HCT116 (cell line): ENCODE data around the gene SVEP1.

Source experiments
- EZH2 ChIP-seq: fragments of 200-600 bp; sonication (generic); IDR thresholded peaks from 2 replicates; pipeline ENCODE4 v1.6.1; 2017; ENCODE audit warnings: antibody characterized with exemption, mixed run types
- FOSL1 ChIP-seq: IDR thresholded peaks from 2 replicates; pipeline ENCODE4 v1.6.1; 2012; ENCODE audit warnings: low read depth

DNA sequence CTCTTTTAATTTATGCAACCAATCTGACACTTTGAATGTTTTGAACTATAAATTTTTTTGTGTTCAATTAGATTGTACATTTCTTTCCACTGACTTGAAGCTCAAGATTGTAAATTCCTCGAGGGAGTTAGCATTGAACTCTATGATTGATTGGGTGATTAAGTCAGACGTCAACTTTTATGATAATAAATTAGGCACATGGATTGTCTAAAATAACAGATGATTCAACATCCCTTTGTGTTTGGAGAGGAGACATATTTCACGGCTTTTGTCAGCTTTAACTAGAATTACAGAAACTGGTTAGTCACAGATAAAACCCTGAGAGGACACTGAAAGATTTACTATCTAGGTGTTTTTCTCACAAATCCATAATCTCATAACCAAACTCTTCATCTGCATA is 209.2 kb downstream of the SVEP1 start:
- TF ChIP-seq EZH2 = no peak
- TF ChIP-seq FOSL1 = peak; percentile 31; the same call in 1 of the 2 replicates
